NCI-H1105 (cell line): ENCODE measurements around the gene PGAP2.
"Not testable (repeated sequence)": the region's sequence is repeated elsewhere in the genome, so short reads cannot be mapped to it uniquely, and the experiment has no call there.

Experiments
- DNase-seq: peaks from one replicate; lab custom pipeline; 2025; lab: John Stamatoyannopoulos, UW

The PGAP2 gene

DNA sequence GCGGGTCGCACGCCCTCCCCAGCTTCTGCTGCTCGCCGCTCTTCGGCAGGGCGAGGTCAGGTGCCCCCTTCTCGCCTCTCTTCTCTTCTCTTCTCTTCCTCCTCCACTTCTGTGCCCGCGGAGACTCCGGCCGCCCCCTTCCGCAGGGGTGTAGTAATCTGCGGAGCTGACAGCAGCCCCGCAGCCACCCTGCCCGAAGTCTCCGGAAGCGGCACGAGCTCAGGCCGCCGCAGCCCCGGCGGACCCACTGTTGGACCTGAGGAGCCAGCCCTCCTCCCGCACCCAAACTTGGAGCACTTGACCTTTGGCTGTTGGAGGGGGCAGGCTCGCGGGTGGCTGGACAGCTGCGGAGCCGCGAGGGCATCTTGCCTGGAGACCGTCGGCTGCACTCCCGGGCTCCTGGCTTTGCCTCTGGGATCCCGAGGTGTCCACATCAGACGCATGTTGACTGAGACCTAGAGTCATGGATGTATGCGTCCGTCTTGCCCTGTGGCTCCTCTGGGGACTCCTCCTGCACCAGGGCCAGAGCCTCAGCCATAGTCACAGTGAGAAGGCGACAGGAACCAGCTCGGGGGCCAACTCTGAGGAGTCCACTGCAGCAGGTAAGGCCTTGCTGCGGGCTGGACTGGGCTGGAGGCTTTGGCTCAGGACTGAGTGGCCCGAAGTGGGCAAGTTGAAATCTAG, 47.6 kb downstream of the PGAP2 start:
- DNase-seq: no peak

DNA sequence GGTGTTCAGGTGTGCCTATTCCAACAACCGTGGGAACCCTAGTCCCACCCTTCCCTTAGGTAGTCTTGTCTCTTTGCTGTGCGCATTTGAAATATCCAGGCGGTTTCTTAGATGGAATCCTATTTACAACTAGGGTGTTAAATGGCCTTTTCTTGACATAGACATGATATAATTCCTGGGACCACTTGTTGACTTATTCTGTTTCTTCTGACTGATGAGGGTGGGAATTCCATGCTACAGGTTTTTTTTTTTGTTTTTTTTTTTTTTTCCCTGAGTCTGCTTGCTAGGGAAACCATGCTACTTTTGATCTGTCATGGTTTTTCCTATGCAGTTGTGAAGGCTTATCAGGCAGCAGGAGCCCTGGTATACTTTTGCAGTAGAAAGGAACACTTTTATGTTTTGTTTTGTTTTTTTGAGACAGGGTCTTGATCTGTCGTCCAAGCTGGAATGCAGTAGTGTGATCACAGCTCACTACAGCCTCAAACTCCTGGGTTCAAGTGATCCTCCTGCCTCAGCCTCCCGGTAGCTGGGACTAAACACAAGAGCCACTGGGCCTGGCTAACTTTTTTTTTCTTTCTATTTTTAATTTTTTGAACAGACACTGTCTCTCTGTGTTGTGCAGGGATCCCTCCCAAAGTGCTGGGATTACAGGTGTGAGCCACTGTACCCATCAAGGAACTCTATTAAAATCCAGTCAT, 48.6 kb downstream of the PGAP2 start:
- no peak for DNase-seq

DNA sequence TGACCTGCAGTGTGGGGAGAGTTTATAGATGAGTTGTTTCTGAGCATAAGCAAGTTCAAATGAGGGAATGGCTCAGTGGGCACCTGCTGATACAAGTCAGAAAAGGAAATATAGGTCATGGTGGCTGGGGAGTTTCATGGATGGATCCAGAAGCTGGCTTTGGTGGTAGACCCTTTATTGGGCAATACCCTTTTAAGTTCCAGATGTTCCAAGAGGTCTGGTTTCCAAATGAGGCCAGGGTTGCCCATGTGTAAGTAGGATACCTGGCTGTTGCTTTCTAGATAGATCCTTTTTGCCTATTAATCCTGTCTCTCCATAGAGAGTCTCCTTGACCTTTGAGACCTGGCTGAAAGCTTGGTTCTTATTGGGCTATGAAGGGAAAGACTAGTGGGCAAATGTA, 49.3 kb downstream of the PGAP2 start:
- no peak for DNase-seq

DNA sequence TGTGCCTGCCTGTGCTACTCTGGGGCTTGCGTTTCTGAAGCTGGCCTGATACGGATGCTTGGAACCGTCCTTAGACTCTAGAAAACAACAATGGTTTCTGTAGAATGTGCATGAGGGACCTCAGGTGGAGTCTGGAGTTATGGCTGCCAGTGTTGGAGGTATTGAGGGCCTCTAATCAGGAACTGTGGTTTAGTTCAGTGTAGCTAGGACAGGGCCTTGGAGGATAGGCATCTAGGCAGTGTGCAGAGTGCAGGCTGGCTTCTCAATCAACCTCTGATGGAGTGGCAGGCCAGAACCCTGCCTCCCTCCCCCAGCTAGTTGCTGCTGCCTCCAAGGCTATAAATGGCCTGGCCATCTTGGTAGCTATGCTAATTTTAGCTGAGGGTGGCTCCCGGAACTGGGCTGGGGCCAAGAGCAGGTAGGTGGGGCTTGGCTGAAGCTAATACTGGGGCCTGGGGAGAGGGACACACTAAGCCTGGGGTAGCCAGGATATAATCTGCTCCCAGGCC, 51.1 kb downstream of the PGAP2 start:
- DNase-seq: no peak

DNA sequence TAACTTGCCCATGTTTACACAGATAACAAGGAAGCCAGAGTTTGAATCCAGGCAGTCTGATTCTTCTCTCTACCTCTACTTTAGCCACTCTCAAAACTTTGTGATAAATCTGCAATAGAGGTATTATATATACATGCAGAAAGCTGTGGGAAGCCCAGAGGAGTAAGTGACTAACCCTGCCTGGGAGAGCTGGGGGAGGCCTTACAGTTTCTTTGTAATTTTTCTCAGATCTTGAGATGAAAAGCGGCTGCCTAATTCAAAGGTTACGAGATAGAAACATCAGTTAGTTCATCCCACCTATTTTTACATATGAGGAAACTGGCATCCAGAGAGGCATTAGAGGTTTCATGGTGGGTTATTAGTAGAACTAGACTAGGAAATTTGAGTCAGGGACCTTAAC, 52.0 kb downstream of the PGAP2 start:
- DNase-seq: no peak

DNA sequence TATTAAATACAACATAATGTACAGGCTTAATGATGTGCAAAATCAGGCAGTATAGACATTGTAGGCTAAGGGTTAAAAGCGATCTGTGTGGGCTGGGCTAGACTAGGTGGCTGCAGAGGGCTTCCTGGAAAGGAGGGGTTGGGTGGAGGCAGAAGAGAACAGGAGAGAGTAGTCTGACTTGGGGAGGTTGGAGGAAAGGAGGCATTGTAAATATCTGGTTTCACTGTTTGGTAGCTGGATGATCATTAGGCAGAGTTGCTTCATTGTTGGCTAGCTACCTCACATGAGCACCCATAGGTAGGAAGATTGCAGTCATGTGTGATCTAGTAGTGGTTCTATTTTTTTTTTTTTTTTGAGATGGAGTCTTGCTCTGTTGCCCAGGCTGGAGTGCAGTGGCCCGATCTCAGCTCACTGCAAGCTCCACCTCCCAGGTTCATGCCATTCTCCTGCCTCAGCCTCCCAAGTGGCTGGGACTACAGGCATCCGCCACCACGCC, 52.6 kb downstream of the PGAP2 start:
- DNase-seq: not testable (repeated sequence)

DNA sequence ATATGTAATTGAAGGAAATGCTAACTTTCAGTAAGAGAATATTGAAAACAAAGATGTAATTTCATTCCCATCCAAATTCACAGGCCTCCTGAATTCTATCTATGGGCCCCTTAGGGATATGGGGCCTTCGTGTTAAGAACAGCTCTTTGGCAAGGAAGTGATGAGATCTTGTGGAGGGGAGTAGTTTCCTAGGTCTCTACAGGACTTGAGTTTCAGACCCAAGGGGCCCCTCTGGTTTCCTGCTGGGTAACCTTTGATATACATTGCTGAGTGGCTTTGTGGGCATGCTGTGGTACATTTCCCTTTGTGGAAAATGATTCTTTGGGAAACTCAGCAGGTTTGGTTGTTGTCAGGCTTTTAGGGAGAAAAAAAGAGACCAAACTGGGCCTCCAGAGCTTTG, 53.3 kb downstream of the PGAP2 start:
- DNase-seq: no peak

DNA sequence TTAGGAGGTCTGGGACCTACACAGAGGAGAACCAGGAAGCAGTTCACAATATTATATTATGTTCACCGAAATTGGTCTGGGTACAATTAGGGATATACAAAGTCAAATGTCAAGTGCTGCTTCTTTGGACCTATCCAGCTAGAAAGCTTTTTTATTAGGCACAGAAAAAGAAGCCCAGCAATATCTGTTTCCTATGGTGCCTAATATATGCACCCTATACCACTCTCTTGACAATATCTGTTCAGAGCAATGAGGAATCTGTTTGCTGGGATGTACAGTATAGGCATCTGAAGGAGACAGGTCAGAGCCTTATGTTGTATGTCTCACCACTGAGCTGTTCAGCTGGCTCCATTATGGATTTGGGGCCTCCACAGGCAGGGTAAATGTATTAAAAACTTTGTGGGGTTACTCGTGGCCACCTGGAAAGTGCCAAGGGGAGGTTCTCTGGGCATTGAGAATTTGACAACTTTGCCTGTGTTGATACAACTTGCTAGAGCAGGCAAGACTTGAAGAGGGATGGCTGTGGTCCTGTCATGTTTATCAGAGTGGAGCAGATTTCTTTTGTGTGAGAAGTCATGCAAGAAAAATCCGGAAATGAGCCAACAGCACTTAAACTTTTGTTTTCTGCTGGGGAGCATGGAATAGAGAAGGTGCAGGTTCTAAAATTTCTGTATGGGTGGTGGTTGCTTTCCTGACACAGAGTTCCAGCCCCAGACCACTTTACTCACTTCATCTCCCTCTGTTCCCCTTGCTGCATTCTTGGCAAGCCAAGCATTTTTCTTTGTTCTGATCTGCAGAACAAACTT, 57.2 kb downstream of the PGAP2 start:
- no peak for DNase-seq

DNA sequence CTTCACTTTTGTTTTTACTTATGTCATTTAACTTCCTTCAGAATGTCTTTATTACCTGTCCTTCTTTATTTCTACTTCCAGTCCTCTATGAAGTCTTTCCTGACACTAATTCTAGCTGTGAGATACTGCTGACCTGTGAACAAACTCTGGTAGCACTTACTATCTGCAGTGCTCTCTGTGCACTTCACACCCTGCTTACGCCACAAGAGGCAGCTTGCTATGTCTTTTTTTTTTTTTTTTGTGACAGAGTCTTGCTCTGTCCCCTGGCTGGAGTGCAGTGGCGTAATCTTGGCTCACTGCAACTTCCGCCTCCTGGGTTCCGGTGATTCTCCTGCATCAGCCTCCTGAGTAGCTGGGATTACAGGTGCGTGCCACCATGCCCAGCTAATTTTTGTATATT, 57.8 kb downstream of the PGAP2 start:
- no peak for DNase-seq

DNA sequence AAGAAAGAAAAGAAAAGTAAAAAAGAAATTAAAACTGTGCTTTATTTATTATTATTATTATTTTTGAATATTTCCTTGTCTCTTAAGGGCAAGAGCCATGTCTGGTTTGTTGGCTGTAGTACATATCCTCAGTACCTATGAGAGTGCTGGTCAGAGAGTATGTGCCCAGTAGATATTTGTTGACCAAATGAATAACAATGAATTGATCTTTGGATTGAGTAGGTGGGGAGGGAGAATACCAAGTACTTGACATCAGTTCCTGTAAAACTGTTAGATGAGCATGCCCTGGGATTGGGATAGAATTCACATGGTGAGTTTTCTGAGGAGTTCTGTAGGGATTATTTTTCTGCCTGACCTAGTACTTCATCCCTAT, 58.5 kb downstream of the PGAP2 start:
- DNase-seq: no peak

DNA sequence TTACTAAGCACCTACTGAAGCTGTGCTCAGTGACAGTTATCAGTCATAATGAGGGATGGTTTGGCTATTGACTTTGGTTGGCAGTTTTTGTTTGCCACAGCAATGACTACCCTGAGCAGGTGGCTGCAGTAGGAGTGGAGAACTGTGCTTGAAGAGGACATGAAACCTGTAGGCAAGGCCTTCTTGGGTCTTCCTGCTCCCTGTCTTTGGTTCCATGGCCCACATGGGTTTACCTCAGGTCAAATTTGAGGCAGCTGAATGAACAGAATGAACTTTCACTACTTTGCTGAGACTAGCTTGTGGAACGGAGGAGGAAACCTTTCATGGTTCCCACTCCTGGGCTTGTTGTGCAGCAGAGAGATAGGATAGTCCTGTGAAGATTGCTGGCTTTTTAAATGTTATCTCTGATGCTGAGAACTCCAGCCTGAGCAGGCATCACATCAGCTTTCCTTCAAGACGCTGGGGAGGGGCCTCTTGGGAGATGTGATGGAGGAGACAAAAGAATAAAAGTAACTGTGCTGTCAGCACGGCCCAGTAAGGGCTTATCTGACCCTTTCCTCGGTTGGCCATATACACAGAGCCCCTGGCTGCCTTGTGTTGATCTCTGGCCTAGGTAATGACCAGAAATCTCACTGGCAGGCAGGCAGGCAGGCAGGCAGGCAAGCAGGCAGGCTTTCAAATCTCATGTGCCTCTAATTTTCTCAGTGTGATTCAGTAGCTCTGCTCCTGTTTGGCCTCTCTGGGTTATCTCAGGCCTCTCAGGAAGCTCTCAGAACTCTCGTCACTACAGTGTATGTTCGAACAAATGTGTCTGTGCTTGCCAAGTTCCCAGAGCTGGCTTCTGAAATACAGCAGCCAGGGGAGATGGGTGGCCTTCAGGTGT, 59.1 kb downstream of the PGAP2 start:
- DNase-seq: no peak

DNA sequence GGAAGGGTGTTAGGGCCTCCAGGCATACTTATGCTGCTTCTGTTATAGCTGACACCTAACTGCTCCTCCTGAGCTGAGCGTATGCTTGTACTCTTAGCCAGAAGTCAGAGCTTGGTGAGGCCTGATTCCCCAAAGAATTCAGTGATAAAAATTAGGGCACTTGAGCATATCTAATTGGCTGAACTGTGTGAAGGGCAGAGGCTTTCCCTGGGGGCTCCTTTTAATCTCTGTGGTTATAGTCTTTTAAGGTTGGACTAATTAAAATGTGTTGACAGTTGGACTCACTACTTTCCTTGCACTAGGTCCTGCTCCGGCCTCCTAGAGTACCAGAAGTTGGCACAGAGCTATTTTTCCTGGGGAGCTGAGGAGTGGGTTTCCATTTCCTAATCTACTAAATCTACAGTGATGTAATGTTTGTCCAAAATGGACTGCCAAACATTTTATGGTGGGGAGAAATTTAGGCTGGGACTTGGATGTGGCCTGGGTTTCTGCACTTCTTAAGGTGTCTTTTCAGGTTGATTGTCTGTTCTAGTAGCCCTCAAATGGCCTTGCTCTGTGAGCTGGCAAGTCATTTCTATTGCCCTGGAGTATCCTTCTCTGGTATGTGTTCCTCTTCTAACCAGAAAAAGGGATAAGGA, 65.5 kb downstream of the PGAP2 start:
- DNase-seq: no peak
